ENCODE results near the gene CD34.

- no peak for TF ChIP-seq POLR2AphosphoS5 (IDR thresholded peaks at IDR 0.05)
- no peak for TF ChIP-seq MXI1 (conservative IDR thresholded peaks at IDR 0.05; ENCODE audit: poor library complexity, severe bottlenecking)
- no peak for TF ChIP-seq REST (IDR thresholded peaks at IDR 0.05; ENCODE audit: borderline replicate concordance)
These were observed 39.7 kb downstream of the CD34 start for GRCh38 chr1:207871117-207871649.

All from neural cell (in vitro differentiated cells).